Measurements from ENCODE around the gene DNM3.
"Not testable (repeated sequence)": the region's sequence is repeated elsewhere in the genome, so short reads cannot be mapped to it uniquely, and the experiment has no call there.

Gene DNM3

GRCh38 chr1:172293429-172293828 is 452.1 kb downstream of the DNM3 start:
- no peak for DNase-seq (ENCODE audit: low read depth)
- no peak for TF ChIP-seq CTCF (IDR thresholded peaks at IDR 0.05; ENCODE audit: insufficient read depth, low read depth, low read length, missing control alignments)
- H3K4me3 ChIP-seq (ENCODE audit: low read depth, low read length), result no peak overlapping the region

- H3K4me3 ChIP-seq (ENCODE audit: low read depth, low read length), result no peak overlapping the region
- no peak for DNase-seq (ENCODE audit: low read depth)
- no peak for TF ChIP-seq CTCF (IDR thresholded peaks at IDR 0.05; ENCODE audit: insufficient read depth, low read depth, low read length, missing control alignments)
Measured at GRCh38 chr1:172298141-172298540, 456.8 kb downstream of the DNM3 start.

- no peak overlapping the region for H3K4me3 ChIP-seq (ENCODE audit: low read depth, low read length)
- DNase-seq (ENCODE audit: low read depth), result no peak
- TF ChIP-seq CTCF (IDR thresholded peaks at IDR 0.05; ENCODE audit: insufficient read depth, low read depth, low read length, missing control alignments), result no peak
Measured at GRCh38 chr1:172298911-172299310, 457.6 kb downstream of the DNM3 start.

GRCh38 chr1:172299515-172299914 is 458.2 kb downstream of the DNM3 start:
- DNase-seq (ENCODE audit: low read depth), result no peak
- H3K4me3 ChIP-seq (ENCODE audit: low read depth, low read length), result no peak overlapping the region
- no peak for TF ChIP-seq CTCF (IDR thresholded peaks at IDR 0.05; ENCODE audit: insufficient read depth, low read depth, low read length, missing control alignments)

- DNase-seq (ENCODE audit: low read depth); H3K4me3 ChIP-seq (ENCODE audit: low read depth, low read length): not testable (repeated sequence)
Measured at GRCh38 chr1:172307508-172307907, 466.2 kb downstream of the DNM3 start.

- H3K4me3 ChIP-seq (ENCODE audit: low read depth, low read length), result no peak overlapping the region
- no peak for DNase-seq (ENCODE audit: low read depth)
- TF ChIP-seq CTCF (IDR thresholded peaks at IDR 0.05; ENCODE audit: insufficient read depth, low read depth, low read length, missing control alignments), result no peak
Measured at GRCh38 chr1:172308142-172308541, 466.8 kb downstream of the DNM3 start.

- no peak for TF ChIP-seq CTCF (IDR thresholded peaks at IDR 0.05; ENCODE audit: insufficient read depth, low read depth, low read length, missing control alignments)
- no peak overlapping the region for H3K4me3 ChIP-seq (ENCODE audit: low read depth, low read length)
- DNase-seq (ENCODE audit: low read depth), result no peak
Measured at GRCh38 chr1:172308577-172308976, 467.3 kb downstream of the DNM3 start.
